ENCODE data around the gene SLC18A3.
A peak's percentile ranks its signal among the peaks of the same experiment; 100 is the strongest.

Gene SLC18A3

GRCh38 chr10:49598986-49599385 lies 11.1 kb upstream of the SLC18A3 start:
- no peak overlapping the region for H3K4me3 ChIP-seq (replicated peaks; ENCODE audit: low read depth, low read length)
- no peak for DNase-seq (ENCODE audit: low read depth)
- TF ChIP-seq, protein P1, sequence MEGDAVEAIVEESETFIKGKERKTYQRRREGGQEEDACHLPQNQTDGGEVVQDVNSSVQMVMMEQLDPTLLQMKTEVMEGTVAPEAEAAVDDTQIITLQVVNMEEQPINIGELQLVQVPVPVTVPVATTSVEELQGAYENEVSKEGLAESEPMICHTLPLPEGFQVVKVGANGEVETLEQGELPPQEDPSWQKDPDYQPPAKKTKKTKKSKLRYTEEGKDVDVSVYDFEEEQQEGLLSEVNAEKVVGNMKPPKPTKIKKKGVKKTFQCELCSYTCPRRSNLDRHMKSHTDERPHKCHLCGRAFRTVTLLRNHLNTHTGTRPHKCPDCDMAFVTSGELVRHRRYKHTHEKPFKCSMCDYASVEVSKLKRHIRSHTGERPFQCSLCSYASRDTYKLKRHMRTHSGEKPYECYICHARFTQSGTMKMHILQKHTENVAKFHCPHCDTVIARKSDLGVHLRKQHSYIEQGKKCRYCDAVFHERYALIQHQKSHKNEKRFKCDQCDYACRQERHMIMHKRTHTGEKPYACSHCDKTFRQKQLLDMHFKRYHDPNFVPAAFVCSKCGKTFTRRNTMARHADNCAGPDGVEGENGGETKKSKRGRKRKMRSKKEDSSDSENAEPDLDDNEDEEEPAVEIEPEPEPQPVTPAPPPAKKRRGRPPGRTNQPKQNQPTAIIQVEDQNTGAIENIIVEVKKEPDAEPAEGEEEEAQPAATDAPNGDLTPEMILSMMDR (IDR thresholded peaks at IDR 0.05; ENCODE audit: low read length, missing control alignments): no peak

- no peak overlapping the region for H3K4me3 ChIP-seq (replicated peaks; ENCODE audit: low read depth, low read length)
- no peak for DNase-seq (ENCODE audit: low read depth)
- TF ChIP-seq, protein P1 (IDR thresholded peaks at IDR 0.05; ENCODE audit: low read length, missing control alignments): no peak
These were observed 10.6 kb upstream of the SLC18A3 start for GRCh38 chr10:49599546-49599945.

GRCh38 chr10:49600046-49600445 lies 10.1 kb upstream of the SLC18A3 start:
- TF ChIP-seq, protein P1 (IDR thresholded peaks at IDR 0.05; ENCODE audit: low read length, missing control alignments): no peak
- no peak overlapping the region for H3K4me3 ChIP-seq (replicated peaks; ENCODE audit: low read depth, low read length)
- DNase-seq (ENCODE audit: low read depth): no peak

GRCh38 chr10:49600781-49601400 lies 9.2 kb upstream of the SLC18A3 start:
- H3K4me3 ChIP-seq (replicated peaks; ENCODE audit: low read depth, low read length): no peak overlapping the region
- TF ChIP-seq, protein P1 (IDR thresholded peaks at IDR 0.05; ENCODE audit: low read length, missing control alignments): no peak
- no peak for DNase-seq (ENCODE audit: low read depth)

- DNase-seq (ENCODE audit: low read depth): peak; percentile 34
- TF ChIP-seq, protein P1 (IDR thresholded peaks at IDR 0.05; ENCODE audit: low read length, missing control alignments): no peak
- no peak overlapping the region for H3K4me3 ChIP-seq (replicated peaks; ENCODE audit: low read depth, low read length)
These were observed 8.3 kb upstream of the SLC18A3 start for GRCh38 chr10:49601857-49602256.

- TF ChIP-seq, protein P1 (IDR thresholded peaks at IDR 0.05; ENCODE audit: low read length, missing control alignments): no peak
- DNase-seq (ENCODE audit: low read depth): no peak
These were observed 7.6 kb upstream of the SLC18A3 start for GRCh38 chr10:49602380-49603023.

More at GRCh38 chr10:49602380-49603023, 7.6 kb upstream of the SLC18A3 start:
- no peak overlapping the region for H3K4me3 ChIP-seq (replicated peaks; ENCODE audit: low read depth, low read length)
